ENCODE data around the gene DUSP8.

DUSP8 gene

DNA sequence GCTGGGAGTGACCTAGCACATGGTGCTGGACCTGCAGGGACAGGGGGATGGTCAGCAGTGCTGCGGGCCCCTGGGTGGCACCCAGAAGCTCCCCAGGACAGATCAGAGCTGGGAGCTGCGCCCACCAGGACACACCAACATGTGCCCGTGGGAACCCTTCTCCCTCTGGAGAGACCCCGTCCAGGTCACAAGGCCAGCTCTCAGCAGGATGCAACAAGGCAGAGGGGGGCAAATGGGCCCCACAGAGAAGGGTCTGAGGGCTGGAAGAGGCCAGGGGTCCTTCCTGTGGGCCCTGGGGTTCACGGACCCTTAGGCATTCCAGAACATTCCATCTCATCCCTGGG, 6.2 kb downstream of the DUSP8 start:
- H3K27ac ChIP-seq: no peak overlapping the region
- TF ChIP-seq CTCF (conservative IDR thresholded peaks at IDR 0.05) (no peak), ZFX (IDR thresholded peaks at IDR 0.05) (no peak)

GRCh38 chr11:1565173-1565903, 6.7 kb downstream of the DUSP8 start:
- TF ChIP-seq ZFX (IDR thresholded peaks at IDR 0.05) (no peak), CTCF (conservative IDR thresholded peaks at IDR 0.05) (no peak)
- H3K27ac ChIP-seq: no peak overlapping the region

DNA sequence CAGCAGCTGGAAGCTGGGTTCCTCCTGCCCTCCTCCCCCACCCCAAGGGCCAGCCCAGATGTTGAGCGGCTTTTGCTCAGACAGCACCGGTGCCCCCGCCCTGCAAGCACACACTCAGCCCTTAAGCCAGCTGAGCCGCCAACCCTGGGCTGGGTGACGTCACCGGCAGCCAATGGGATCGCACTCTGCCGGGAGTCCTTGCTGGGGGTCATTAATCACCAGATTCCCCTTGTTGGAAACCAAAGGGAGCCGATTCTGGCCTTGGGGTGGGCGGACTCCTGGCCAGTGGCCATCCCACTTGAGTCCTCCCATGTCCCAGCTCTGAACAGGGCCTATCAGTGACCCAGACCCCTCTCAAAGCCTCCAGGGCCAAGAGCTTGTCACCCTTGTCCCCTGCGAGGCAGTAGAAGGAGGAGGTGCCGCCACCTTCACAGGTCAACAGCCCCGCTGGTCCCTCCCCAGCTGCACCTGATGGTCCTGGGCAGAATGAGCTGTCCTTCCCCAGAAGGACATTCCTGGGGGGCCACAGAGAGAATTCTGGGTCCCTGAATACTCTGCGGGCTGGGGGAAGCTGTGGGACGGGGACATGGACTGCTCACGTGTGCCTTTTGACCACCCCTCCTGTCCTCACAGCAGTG, 7.4 kb downstream of the DUSP8 start:
- no peak overlapping the region for H3K27ac ChIP-seq
- TF ChIP-seq ZFX (IDR thresholded peaks at IDR 0.05): no peak
- no peak for TF ChIP-seq CTCF (conservative IDR thresholded peaks at IDR 0.05)

- no peak overlapping the region for H3K27ac ChIP-seq
- TF ChIP-seq ZFX (IDR thresholded peaks at IDR 0.05) (no peak), CTCF (conservative IDR thresholded peaks at IDR 0.05) (no peak)
Observed at GRCh38 chr11:1563697-1564534, 8.2 kb downstream of the DUSP8 start.

DNA sequence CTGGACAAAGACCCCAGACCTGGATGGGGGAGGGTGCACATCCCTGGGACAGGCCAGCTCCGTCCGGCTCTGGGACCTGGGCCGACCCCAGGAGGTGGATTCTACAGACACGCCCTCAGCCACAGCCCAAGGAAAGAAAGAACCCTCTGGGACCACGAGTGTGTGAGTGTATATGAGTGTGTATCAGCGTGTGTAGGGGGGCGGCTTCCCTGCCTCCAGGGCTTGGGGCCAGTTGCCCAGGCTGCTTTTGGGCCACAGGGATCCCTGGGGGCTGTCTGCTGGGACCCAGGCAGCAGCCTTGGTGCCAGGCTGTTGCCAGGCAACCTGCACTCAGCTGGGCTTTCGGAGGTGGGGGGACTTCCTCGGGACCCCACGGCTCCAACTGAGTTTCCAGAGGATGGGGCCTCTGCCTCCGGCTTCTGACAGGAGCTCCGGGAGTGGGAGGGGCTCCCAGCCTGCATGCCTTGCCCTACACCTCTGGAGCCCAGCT, 8.9 kb downstream of the DUSP8 start:
- H3K27ac ChIP-seq: no peak overlapping the region
- TF ChIP-seq ZFX (IDR thresholded peaks at IDR 0.05) (no peak), CTCF (conservative IDR thresholded peaks at IDR 0.05) (no peak)

GRCh38 chr11:1562469-1563148, 9.5 kb downstream of the DUSP8 start:
- TF ChIP-seq ZFX (IDR thresholded peaks at IDR 0.05) (no peak), CTCF (conservative IDR thresholded peaks at IDR 0.05) (no peak)
- H3K27ac ChIP-seq: no peak overlapping the region

Measured in C4-2B (cell line).